NCI-H1417 (cell line): ENCODE data around the gene NID1.
"Not testable (repeated sequence)": the region's sequence is repeated elsewhere in the genome, so short reads cannot be mapped to it uniquely, and the experiment has no call there.

Source experiments
- DNase-seq, 3 experiments: peaks; one replicate each; lab custom pipeline; 2025; lab: John Stamatoyannopoulos, UW

NID1 gene

DNA sequence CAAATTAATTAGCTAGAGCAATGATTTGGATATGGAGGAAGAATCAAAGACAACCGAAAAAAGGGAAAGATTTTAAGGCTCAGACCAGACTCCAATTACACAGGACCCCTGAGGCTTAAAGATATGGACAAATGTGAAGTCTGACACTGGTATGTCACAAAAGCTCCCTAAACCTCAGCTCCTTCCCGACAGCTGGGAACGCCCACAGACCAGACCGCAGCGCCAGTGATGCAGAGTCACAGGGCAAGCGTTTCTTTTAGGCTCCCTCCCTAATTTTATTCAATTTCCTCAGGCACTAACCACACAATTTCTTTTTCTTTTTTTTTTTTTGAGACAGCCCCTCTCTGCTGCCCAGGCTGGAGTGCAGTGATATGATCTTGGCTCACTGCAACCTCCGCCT is 40.2 kb downstream of the NID1 start:
- no peak for DNase-seq

DNA sequence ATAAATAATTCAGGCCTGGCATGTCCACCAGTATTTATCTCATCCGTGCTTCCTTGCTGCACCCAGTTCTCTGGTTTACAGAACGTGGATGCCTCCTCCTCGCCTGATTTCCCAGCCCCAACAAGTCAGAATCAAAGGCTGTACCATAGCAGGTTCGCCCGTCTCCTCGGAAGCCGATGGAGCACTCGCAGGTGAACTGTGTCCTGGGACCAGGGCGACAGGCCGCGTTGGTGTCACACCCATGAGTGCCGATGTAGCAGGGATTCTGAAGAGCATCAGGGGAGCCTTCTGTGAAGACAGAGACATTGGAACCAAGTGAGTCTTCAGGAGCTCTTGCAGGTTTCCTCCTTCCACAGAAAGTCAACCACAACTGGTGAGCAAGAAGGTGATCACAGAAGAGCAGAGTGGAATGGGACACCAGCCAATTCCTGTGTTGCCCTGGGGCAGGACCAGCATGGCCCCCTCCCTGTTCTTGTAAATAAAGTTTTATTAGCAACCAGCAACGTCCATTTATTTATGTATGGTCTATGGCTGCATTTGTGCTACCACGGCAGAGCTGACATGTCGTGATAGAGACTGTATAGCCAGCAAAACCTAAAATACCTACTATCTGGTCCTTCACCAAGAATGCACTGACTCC is 40.8 kb downstream of the NID1 start:
- DNase-seq = no peak

DNA sequence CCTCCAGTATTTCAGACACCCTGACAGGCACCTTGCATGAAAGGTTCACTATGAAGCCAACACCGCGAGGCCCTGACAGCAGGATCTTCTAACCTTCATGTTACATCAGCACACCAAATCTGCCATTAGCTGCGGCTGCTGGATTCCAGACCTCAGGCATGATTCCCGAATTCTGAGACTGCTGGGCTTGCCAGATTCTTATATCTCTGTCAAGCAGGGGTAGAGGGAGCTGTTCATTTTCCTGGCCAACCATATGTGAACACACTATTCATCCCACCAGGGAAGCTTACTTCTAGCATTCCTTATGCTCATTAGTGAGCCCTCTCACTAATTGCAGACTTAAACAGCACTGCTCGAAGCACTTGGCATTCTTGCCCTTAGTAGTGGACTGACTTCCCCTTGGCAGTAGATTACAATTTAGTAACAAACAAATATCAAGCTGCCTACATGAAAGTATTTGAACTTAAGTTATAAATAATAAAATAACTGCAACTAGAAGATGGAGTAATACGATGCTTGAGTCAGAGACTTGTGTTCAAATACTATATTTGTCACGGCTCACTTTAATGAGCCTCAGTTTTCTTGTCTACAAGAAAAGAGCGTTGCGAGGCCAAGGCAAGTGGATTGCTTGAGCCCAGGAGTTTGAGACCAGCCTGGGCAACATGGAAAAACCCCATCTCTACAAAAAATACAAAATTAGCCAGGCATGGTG is 43.3 kb downstream of the NID1 start:
- DNase-seq = no peak

- DNase-seq = no peak
Observed at GRCh38 chr1:236020359-236021219, 44.3 kb downstream of the NID1 start.

- no peak for DNase-seq
Observed at GRCh38 chr1:236018885-236019453, 45.9 kb downstream of the NID1 start.

GRCh38 chr1:236016782-236017400 is 48.0 kb downstream of the NID1 start:
- no peak for DNase-seq

GRCh38 chr1:236016083-236016482 is 48.8 kb downstream of the NID1 start:
- no peak for DNase-seq

DNA sequence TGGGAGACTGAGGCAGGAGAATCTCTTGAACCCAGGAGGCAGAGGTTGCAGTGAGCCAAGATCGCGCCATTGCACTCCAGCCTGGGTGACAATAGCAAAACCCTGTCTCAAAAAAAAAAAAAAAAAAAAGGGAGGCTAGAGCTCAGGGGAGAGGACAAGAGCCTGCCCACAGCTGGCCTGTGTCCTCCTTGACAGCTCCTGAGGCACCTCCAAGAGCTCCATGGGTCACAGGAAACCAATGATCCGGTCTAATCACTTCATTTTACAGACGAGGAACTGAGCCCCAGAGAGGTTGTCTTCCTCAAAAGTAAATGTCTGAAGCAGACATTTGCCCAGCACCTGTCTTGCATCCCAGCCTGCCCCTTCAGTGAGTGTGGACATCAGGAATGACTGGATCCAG is 49.4 kb downstream of the NID1 start:
- DNase-seq = no peak

- DNase-seq = no peak
Observed at GRCh38 chr1:236013330-236013729, 51.6 kb downstream of the NID1 start.

- no peak for DNase-seq
Observed at GRCh38 chr1:236011641-236012040, 53.2 kb downstream of the NID1 start.

DNA sequence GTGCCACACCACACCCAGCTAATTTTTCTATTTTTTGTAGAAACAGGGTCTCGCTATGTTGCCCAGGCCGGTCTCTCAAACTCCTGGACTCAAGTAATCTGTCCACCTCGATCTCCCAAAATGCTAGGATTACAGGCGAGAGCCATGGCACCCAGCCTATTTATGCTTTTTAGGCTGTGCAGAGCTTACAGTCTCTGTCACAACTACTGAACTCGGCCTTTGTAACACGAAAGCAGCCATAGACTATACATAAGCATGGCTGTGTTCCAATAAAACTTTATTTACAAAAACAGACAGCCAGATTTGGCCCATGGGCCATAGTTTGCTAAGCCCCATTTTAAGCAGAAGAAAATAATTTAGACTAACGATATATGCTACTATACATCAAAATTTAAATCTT is 54.4 kb downstream of the NID1 start:
- no peak for DNase-seq

DNA sequence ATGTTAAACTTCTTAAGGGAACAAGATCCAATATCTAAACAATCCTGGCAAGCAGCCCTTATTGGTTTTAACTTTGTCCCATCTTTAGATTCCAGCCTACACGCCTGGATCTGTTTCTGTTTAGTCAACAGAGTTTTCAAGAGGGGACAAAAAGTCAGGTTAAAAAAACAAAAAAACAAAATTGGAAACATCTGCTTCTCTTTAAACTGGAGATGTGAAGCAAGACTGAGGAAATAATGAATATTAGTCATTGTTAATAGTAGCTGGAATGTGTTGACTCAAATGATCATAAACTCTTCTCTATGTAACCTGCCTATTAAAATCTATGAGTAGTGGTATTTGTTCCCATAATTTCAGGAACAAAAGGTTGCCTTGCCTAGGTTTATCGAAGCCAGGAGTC is 55.0 kb downstream of the NID1 start:
- DNase-seq = no peak

DNA sequence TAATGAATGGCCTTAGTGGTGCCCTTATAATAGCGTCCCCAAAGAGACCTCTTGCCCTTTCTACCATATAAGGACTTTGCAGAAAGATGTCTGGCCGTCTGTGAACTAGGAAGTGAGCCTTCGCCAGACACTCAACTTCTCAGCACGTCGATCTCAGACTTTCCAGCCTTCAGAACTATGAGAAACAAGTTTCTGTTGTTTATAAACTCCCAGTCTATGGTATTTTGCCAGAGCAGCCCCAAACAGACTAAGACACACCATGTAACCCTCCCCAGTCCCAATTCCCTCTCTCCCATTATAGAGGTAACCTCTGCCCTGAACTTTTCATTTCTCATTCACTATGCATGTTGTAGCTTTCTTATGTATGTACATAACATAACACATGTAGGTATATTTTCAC is 55.7 kb downstream of the NID1 start:
- DNase-seq = no peak

- no peak for DNase-seq
Observed at GRCh38 chr1:236007781-236008180, 57.1 kb downstream of the NID1 start.

DNA sequence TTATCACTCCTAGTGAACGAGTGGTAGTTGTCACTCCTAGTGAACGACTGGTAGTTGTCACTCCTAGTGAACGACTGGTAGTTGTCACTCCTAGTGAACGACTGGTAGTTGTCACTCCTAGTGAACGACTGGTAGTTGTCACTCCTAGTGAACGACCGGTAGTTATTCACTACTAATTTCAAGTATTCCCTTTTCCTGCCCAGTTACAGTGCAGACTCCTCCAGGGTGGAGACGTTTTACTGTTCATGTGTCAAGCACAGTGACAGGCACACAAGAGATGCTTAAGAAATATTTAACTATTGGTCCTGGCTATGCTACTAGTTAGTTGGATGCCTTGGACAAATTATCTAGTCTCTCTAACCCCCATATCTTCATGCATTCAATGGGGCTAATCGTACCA is 61.8 kb downstream of the NID1 start:
- not testable (repeated sequence) for DNase-seq

DNA sequence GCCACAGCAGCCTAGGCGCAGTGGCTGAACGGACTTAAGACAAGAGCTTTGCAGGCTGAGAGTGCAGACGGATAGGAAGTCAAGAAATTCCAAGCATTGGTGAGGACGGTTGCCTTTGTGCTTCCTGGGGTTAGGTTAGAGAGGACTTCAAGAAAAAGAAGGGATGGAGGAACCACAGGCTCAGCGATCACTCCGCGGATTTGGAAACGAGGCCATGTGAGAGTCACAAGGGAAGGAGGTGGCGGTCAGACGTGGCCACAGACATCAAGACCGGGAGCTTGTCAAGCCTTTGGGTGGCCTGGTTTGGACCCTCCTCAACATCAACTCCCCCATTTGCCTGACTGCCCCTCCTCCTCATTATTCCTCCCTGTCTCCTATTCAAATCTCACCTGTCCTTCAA is 62.3 kb downstream of the NID1 start:
- no peak for DNase-seq

DNA sequence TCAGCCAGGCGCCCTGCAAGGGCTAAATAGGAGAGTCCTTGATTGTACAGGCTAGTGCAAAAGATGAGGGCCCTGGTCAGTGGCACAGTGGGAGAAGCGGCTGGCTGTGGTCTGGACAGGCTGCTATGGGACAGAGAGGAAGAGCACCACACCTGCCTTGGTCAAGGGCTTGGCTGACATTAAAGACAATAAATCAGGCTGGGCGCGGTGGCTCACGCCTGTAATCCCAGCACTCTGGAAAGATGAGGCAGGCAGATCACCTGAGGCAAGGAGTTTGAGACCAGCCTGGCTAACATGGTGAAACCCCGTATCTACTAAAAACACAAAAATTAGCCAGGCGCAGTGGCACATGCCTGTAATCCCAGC is 62.9 kb downstream of the NID1 start:
- no peak for DNase-seq

GRCh38 chr1:236000781-236001180 is 64.1 kb downstream of the NID1 start:
- no peak for DNase-seq

DNA sequence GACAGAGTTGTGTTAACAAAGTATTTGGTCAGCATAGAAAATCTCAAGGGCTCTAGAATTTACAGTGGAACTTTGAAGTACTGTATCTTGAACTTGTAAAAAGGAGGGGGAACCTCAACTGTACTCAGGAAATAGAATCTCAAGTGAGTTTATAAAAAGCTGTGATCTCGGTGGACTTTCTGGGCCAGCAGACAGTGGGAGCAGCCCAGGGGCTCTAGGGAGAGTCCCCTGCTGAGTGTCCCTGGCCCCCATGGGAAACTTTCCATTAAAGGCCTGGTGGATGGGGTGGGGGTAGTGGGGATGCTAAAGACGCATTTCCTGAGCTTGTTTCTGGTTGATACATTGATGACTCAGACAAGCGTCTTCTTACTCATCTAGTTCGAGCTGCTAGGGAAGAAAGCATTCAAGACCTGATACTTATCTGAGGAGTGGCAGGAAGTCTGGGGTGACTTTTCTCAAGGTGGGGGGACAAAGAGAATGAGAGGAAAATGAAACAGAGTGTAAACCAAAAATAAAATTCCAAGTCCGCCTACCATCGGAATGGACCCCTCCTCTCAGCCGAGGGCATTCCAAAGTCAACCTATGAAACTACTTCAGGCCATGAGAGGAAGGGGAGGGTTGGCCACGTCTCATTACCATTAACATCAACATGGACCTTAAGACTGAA is 65.5 kb downstream of the NID1 start:
- no peak for DNase-seq

DNA sequence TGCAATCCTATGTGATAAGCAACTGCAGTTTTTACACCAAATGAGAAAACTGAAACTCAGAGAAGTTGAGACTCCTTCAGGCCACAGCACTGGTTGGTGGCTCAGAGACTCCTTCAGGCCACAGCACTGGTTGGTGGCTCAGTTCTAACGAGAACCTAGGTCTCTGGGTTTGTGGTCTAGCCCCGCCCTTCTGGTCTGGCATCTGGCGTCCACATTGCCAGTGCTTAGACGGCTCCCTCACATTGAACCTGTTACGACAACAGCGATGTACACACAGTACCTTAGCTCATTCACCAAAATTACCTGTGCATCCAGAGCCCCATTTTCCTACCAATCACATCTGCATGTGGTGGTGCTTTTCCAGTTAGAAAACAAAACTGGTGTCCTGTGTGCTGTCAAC is 66.1 kb downstream of the NID1 start:
- DNase-seq = no peak

DNA sequence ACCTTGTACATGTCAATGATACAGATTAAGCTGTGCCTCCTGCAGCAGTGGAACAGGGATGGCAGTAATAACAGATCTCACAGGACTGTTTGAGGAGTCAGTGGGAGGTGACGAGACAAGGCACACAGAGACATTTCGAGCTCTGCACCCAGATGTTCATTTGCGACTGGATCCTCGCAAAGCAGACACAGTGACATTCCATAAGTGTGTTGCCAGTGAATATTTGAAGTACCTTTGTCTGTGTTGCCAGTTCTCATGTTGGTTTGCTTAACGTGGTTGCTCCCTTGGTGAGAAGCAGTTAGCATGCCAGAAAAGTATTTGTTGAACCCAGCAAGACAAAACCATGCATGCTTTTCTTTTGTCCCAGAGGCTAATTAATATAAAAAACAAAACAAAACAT is 67.0 kb downstream of the NID1 start:
- no peak for DNase-seq

DNA sequence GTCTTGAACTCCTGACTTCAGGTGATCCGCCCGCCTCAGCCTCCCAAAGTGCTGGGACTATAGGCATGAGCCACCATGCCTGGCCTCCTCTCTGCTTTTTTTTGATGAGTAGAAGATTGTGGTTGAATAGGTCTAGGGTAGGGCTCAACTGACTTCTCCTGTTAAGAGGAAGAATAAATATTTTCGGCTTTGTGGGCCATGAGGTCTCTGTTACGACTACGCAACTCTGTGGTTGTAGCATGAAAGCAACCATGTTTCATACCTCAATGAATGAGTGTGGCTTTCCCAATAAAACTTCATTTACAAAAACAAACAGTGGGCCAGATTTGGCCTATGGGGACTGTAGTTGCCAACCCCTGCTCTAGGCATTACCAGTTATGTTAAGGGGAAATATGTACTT is 67.8 kb downstream of the NID1 start:
- DNase-seq = no peak
